Astrocyte (in vitro differentiated cells and primary cell): ENCODE measurements around the gene TGFBI.

Source experiments
- CTCF ChIP-seq: IDR thresholded peaks from 2 replicates; pipeline ENCODE4 v1.5.1; 2011; ENCODE audit warnings: low read depth, mild to moderate bottlenecking, inconsistent platforms, low read length, moderate library complexity; ENCODE audit not compliant: insufficient read depth
- EZH2 ChIP-seq: IDR thresholded peaks from 2 replicates; pipeline ENCODE4 v1.6.1; 2012; ENCODE audit warnings: mild to moderate bottlenecking, low read length, inconsistent platforms; ENCODE audit not compliant: insufficient read depth

DNA sequence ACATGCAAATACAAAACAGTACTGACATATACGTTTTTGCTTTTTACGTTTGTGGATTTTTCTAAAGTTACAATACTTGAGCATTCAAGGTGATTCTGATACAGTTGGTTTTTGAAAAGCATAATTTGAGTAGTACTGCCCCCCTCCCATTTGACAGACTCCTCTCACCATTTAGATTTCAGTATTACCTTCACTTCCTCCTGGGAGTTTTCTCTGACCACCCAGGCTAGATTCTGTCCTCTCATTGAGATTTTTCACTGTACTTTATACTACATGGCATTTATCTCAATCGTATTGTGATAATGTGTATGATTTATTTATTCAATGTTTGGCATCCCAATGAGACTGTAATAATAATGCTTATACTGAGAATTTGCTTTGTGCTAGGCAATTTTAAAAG lies 71.1 kb downstream of the TGFBI start:
- TF ChIP-seq CTCF, result no peak
- no peak for TF ChIP-seq EZH2
